ENCODE measurements around the gene PTGFRN.

The PTGFRN gene

GRCh38 chr1:116921937-116922336, 12.2 kb downstream of the PTGFRN start:
- Histone ChIP-seq H3K9me3 (no peaks in the 10 kb centered on the region), H3K4me1 (0 out of 2 replicates have a peak, but pooled peaks cover 4% of the 10 kb centered on the region), H3K27me3 (no peaks in the 10 kb centered on the region), H3K4me3 (ENCODE audit: low read depth, low read length) (no peak overlapping the region), H3K36me3 (no peaks in the 10 kb centered on the region)
- DNase-seq = no peak
- no peak for TF ChIP-seq CTCF (IDR thresholded peaks at IDR 0.05; ENCODE audit: low read depth, low read length)

- TF ChIP-seq CTCF (IDR thresholded peaks at IDR 0.05; ENCODE audit: low read depth, low read length) = no peak
- H3K27me3 ChIP-seq = no peaks in the 10 kb centered on the region
- no peak overlapping the region for H3K4me3 ChIP-seq (ENCODE audit: low read depth, low read length)
These were observed 13.7 kb downstream of the PTGFRN start for GRCh38 chr1:116923421-116923820.

GRCh38 chr1:116927049-116927798, 17.5 kb downstream of the PTGFRN start:
- Histone ChIP-seq H3K27me3 (no peaks in the 10 kb centered on the region), H3K4me1 (no peaks in the 10 kb centered on the region), H3K9me3 (no peaks in the 10 kb centered on the region), H3K4me3 (ENCODE audit: low read depth, low read length) (no peak overlapping the region), H3K36me3 (no peaks in the 10 kb centered on the region)
- no peak for DNase-seq
- no peak for TF ChIP-seq CTCF (IDR thresholded peaks at IDR 0.05; ENCODE audit: low read depth, low read length)

More at GRCh38 chr1:116923421-116923820, 13.7 kb downstream of the PTGFRN start:
- no peak for DNase-seq
- no peaks in the 10 kb centered on the region for H3K9me3 ChIP-seq
- 0 out of 2 replicates have a peak, but pooled peaks cover 4% of the 10 kb centered on the region for H3K4me1 ChIP-seq
- H3K36me3 ChIP-seq = no peaks in the 10 kb centered on the region

GRCh38 chr1:116929961-116930592, 20.4 kb downstream of the PTGFRN start:
- Histone ChIP-seq H3K4me1 (no peaks in the 10 kb centered on the region), H3K9me3 (no peaks in the 10 kb centered on the region), H3K36me3 (no peaks in the 10 kb centered on the region), H3K4me3 (ENCODE audit: low read depth, low read length) (no peak overlapping the region), H3K27me3 (no peaks in the 10 kb centered on the region)
- no peak for TF ChIP-seq CTCF (IDR thresholded peaks at IDR 0.05; ENCODE audit: low read depth, low read length)
- DNase-seq = no peak

GRCh38 chr1:116931016-116931918, 21.6 kb downstream of the PTGFRN start:
- Histone ChIP-seq H3K27me3 (no peaks in the 10 kb centered on the region), H3K4me1 (no peaks in the 10 kb centered on the region), H3K9me3 (no peaks in the 10 kb centered on the region), H3K36me3 (no peaks in the 10 kb centered on the region), H3K4me3 (ENCODE audit: low read depth, low read length) (no peak overlapping the region)
- TF ChIP-seq CTCF (IDR thresholded peaks at IDR 0.05; ENCODE audit: low read depth, low read length) = no peak
- DNase-seq = no peak

Data from BE2C (cell line).